ENCODE data around the gene PRRG3.

PRRG3 gene

DNA sequence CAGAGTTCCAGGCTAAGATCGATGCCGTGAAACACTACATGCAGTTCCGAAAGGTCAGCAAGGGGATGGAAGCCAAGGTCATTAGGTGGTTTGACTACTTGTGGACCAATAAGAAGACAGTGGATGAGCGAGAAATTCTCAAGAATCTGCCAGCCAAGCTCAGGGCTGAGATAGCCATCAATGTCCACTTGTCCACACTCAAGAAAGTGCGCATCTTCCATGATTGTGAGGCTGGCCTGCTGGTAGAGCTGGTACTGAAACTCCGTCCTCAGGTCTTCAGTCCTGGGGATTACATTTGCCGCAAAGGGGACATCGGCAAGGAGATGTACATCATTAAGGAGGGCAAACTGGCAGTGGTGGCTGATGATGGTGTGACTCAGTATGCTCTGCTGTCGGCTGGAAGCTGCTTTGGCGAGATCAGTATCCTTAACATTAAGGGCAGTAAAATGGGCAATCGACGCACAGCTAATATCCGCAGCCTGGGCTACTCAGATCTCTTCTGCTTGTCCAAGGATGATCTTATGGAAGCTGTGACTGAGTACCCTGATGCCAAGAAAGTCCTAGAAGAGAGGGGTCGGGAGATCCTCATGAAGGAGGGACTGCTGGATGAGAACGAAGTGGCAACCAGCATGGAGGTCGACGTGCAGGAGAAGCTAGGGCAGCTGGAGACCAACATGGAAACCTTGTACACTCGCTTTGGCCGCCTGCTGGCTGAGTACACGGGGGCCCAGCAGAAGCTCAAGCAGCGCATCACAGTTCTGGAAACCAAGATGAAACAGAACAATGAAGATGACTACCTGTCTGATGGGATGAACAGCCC, 48.6 kb downstream of the PRRG3 start:
- TF ChIP-seq, protein P1, sequence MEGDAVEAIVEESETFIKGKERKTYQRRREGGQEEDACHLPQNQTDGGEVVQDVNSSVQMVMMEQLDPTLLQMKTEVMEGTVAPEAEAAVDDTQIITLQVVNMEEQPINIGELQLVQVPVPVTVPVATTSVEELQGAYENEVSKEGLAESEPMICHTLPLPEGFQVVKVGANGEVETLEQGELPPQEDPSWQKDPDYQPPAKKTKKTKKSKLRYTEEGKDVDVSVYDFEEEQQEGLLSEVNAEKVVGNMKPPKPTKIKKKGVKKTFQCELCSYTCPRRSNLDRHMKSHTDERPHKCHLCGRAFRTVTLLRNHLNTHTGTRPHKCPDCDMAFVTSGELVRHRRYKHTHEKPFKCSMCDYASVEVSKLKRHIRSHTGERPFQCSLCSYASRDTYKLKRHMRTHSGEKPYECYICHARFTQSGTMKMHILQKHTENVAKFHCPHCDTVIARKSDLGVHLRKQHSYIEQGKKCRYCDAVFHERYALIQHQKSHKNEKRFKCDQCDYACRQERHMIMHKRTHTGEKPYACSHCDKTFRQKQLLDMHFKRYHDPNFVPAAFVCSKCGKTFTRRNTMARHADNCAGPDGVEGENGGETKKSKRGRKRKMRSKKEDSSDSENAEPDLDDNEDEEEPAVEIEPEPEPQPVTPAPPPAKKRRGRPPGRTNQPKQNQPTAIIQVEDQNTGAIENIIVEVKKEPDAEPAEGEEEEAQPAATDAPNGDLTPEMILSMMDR (conservative IDR thresholded peaks at IDR 0.05; ENCODE audit: low read depth) = no peak
- no peak for DNase-seq (ENCODE audit: low spot score)
- ChIA-PET CTCF (interaction anchor here (0.8 kb wide), 2 partner anchors 10 to 1097 kb away, joined by 3 to 5 read pairs; no protein-coding TSS in a partner anchor), POLR2A (ENCODE audit: low non-redundant PET) (no interaction called here)
- no peak overlapping the region for H3K27ac ChIP-seq

DNA sequence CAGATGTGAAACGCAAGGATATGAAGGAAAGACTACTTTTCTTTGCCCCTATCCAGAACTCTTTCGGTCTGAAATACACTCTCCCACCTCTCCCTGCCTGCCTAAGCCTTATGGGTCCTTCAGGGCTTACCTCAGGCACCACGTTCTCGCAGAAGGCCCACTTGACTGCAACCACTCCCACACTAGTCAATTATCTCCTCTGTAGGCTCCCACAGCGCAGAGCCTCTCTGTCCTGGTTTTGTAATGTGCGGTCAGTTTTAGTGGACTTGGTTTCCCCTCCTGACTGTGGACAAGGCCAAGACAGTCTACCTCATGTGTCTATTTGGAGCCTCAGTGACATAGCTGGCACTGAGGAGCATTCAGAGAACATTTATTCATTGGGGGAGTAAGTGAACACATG, 50.4 kb downstream of the PRRG3 start:
- H3K27ac ChIP-seq = no peak overlapping the region
- ChIA-PET POLR2A (ENCODE audit: low non-redundant PET) (no interaction called here), CTCF (no interaction called here)
- TF ChIP-seq, protein P1 (conservative IDR thresholded peaks at IDR 0.05; ENCODE audit: low read depth) = no peak
- DNase-seq (ENCODE audit: low spot score) = no peak

DNA sequence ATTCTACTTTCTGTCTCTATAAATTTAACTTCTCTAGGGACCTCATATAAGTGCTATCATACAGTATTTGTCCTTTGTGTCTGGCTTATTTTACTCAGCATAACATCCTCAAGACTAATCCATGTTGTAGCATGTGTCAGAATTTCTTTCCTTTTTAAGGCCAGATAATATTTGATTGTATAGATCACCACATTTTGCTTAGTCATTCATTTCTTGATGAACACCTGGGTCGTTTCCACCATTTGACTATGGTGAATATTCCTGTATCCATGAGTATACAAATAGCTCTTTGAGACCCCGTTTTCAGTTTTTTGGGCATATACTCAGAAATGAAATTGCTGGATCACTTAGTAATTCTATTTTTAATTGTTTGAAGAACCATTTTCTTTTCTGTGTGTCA, 51.2 kb downstream of the PRRG3 start:
- no peak for DNase-seq (ENCODE audit: low spot score)
- POLR2A ChIA-PET (ENCODE audit: low non-redundant PET) = no interaction called here
- H3K27ac ChIP-seq = no peak overlapping the region
- CTCF ChIA-PET = no interaction called here
- TF ChIP-seq, protein P1 (conservative IDR thresholded peaks at IDR 0.05; ENCODE audit: low read depth) = no peak

DNA sequence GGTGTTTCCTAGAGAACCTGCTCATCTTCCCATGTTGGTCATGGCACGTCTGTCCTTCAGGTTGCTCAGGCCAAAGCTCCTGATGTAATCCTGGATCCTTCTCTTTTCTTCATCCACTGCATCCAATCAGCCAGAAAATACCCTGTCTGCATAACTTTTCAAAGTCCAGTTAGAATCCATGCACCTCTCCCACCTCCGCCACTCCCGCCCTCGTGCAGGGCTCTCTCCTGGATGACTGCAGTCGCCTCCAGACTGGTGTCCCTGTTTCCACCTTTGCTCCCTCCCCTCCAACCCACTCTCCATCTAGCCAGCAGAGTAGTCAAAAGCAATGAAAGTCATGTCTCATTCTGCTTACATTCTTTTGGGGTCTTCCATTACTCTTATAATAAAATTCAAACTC, 55.3 kb downstream of the PRRG3 start:
- POLR2A ChIA-PET (ENCODE audit: low non-redundant PET) = no interaction called here
- no peak overlapping the region for H3K27ac ChIP-seq
- no peak for DNase-seq (ENCODE audit: low spot score)
- TF ChIP-seq, protein P1 (conservative IDR thresholded peaks at IDR 0.05; ENCODE audit: low read depth) = no peak
- CTCF ChIA-PET = interaction anchor here (0.6 to 1.5 kb wide), 5 partner anchors 203 to 1155 kb away, joined by 3 to 5 read pairs (median 4); no protein-coding TSS in a partner anchor

DNA sequence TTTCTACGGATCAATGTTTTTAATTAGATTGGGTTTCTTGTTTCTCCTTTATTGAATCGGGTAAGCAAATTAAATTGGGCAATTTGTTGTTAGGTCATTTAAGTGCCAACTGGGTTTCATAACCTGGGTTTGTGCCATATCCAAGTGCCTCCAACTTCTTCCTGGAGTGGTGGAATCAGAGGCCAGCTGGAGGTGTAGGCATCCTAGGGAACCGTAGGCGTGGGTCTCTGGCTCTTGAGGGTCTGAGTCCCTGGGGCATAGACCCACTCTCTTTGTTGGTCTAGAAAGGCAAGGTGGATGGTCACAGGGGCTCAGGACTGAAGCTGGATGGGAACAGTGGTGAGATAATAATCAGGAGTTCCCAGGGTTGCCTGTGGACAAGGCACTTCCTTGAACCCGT, 57.6 kb downstream of the PRRG3 start:
- TF ChIP-seq, protein P1 (conservative IDR thresholded peaks at IDR 0.05; ENCODE audit: low read depth) = no peak
- H3K27ac ChIP-seq = peak overlapping the region; percentile 94
- no peak for DNase-seq (ENCODE audit: low spot score)
- POLR2A ChIA-PET (ENCODE audit: low non-redundant PET) = no interaction called here
- CTCF ChIA-PET = interaction anchor here (0.6 to 1.6 kb wide), 12 partner anchors 8 to 1068 kb away, joined by 3 to 18 read pairs (median 3); no protein-coding TSS in a partner anchor

DNA sequence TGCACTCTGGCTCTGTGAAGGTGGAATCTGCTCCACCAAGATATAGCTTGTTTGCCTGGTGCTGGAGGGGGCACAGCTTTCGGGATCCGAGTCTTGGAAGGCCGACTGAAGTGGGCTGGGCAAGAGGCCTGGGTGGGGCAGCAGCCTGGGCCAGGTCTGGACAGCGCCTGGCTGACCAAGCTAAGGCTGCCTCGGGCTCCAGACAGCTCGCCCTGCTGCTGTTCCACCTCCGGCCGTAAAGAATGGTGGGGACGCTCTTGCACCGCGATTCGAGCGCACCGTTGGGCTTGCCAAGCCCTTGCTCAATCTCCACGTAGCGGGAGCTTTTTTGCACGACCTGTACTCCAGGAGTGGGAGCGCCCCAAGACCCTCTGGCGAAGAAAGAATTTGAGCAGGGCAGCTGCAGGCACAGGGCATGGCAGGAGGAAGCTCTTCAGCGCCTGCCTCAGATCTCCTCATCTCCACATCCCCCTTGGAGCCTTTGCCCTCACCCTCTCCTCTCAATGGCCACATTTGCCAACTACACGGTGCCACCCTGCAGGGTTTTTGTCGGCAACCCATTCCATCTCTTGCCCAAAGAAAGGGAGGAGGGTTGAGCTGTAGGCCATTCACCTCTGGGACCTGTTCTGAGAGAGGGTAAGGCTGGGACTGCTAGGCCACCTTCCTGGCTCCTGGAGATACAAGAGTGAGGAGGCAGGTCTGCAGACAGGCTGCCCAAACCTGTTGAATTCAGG, 58.2 kb downstream of the PRRG3 start:
- peak; percentile 61 for DNase-seq (ENCODE audit: low spot score)
- ChIA-PET POLR2A (ENCODE audit: low non-redundant PET) (no interaction called here), CTCF (interaction anchor here (0.5 to 1.6 kb wide), 20 partner anchors 9 to 1067 kb away, joined by 3 to 18 read pairs (median 3); no protein-coding TSS in a partner anchor)
- H3K27ac ChIP-seq = peak overlapping the region; percentile 94
- TF ChIP-seq, protein P1 (conservative IDR thresholded peaks at IDR 0.05; ENCODE audit: low read depth) = peak; percentile 78

All from RWPE1 (cell line).